ENCODE measurements around the gene ZFR. TPM values are rescaled to one million over a fixed set of nuclear protein-coding genes. Genes with fewer than 3 reads are reported as not detected.

ZFR gene
- total RNA-seq, 1 experiment from 2014 or later: 62.4 TPM

GRCh38 chr5:32331217-32331934 is 113.2 kb downstream of the ZFR start:
- Histone ChIP-seq H3K4me2 (ENCODE audit: insufficient read depth, insufficient read length, low read length) (no peak overlapping the region), H3K9ac (ENCODE audit: extremely low read depth, insufficient read length, low read length) (no peak overlapping the region), H3K23me2 (ENCODE audit: insufficient read length, low read depth, low read length, poor library complexity, severe bottlenecking) (no peaks in the 10 kb centered on the region), H3K79me1 (ENCODE audit: insufficient read depth, low read depth, low read length, poor library complexity, severe bottlenecking) (no peaks in the 10 kb centered on the region), H2BK120ac (ENCODE audit: low read depth, low read length, poor library complexity, severe bottlenecking) (no peak overlapping the region), H3K27me3 (ENCODE audit: insufficient read depth, low read length) (no peaks in the 10 kb centered on the region), H4K91ac (ENCODE audit: insufficient read length, low read depth, low read length) (no peak overlapping the region), H3T11ph (ENCODE audit: low read length) (no peak overlapping the region), H2AFZ (ENCODE audit: low read length) (no peak overlapping the region), H3K56ac (ENCODE audit: insufficient read length, low read depth, low read length) (no peak overlapping the region), H2BK12ac (ENCODE audit: insufficient read length, low read depth, low read length) (no peak overlapping the region), H3K14ac (ENCODE audit: insufficient read depth, low read length) (no peak overlapping the region), H3K27ac (ENCODE audit: insufficient read length, low read depth, low read length) (no peak overlapping the region), H2BK20ac (ENCODE audit: low read depth, low read length, poor library complexity, severe bottlenecking) (no peak overlapping the region), H3K79me2 (ENCODE audit: insufficient read depth, low read length) (no peaks in the 10 kb centered on the region), H2BK5ac (ENCODE audit: insufficient read length, low read length) (no peak overlapping the region), H3K4ac (ENCODE audit: low read depth, low read length) (no peak overlapping the region), H4K5ac (ENCODE audit: insufficient read length, low read depth, low read length) (no peak overlapping the region), H2BK15ac (ENCODE audit: low read depth, low read length) (no peak overlapping the region), H4K8ac (replicated peaks; ENCODE audit: insufficient read length, low read depth, low read length) (no peak overlapping the region), H3K23ac (ENCODE audit: insufficient read length, low read depth, low read length) (no peak overlapping the region), H3K9me3 (ENCODE audit: control insufficient read depth, low read depth, low read length) (no peaks in the 10 kb centered on the region), H2AK5ac (ENCODE audit: insufficient read length, low read length) (no peak overlapping the region), H3K4me1 (ENCODE audit: insufficient read depth, low read length) (no peaks in the 10 kb centered on the region), H3K18ac (ENCODE audit: insufficient read length, low read depth, low read length) (no peak overlapping the region), H4K20me1 (ENCODE audit: control insufficient read depth, insufficient read depth, insufficient read length) (no peaks in the 10 kb centered on the region)
- DNase-seq: no peak
- no CpG with 5 or more reads among the region's 11 CpGs for WGBS (ENCODE audit: extremely low coverage, insufficient read length, low lambda C conversion rate)
- H3K27me3 Mint-ChIP-seq (ENCODE audit: low read depth): peaks cover 1% of the 10 kb centered on the region; the same call in 1 of the 2 replicates
- peaks cover 0 to 4% of the 10 kb centered on the region in 2 experiments; a peak in 1 of 4 replicates for H3K4me1 Mint-ChIP-seq
- no peak overlapping the region; a peak in 1 of 7 replicates for H3K27ac Mint-ChIP-seq
- H3K4me3 Mint-ChIP-seq: no peak overlapping the region
- TF ChIP-seq CTCF (conservative IDR thresholded peaks at IDR 0.05): no peak
- H3K9me3 Mint-ChIP-seq: peaks cover 15 to 22% of the 10 kb centered on the region in 2 experiments
- H3K36me3 Mint-ChIP-seq (ENCODE audit: insufficient read depth in 1 of 3, low read depth in 3 of 3): peaks cover 0 to 4% (median 0%) of the 10 kb centered on the region in 3 experiments; a peak in 2 of 7 replicates
